ENCODE data around the gene TMA16. TPM values are rescaled to one million over a fixed set of nuclear protein-coding genes. Genes with fewer than 3 reads are reported as not detected.
A peak's percentile ranks its signal among the peaks of the same experiment; 100 is the strongest.

TMA16 gene
- total RNA-seq, 1 donor from 2014 or later: 30.8 TPM

DNA sequence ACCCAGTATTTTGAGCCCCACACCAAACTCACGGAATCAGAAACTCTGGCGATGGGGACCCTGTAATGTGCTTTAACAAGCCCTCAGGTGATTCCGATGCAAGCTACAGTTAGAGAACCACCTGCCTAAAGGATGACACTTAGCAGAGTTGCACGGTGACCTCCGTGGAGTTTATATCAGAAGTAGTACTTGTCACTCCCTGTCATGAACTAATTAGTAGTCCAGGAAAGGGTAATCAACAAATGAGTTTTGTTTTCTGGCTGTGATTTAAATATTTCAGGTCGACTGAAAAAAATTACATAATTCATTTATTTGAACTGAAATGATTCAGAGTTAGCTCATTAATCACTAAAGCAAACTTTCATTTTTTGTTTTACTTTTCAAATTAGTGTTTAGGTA is 56.4 kb downstream of the TMA16 start:
- Mint-ChIP-seq H3K9me3 (ENCODE audit: unreplicated experiment) (no peaks in the 10 kb centered on the region), H3K27ac (ENCODE audit: unreplicated experiment) (no peak overlapping the region), H3K27me3 (ENCODE audit: unreplicated experiment) (peaks cover 15% of the 10 kb centered on the region), H3K4me3 (ENCODE audit: unreplicated experiment) (no peak overlapping the region), H3K4me1 (ENCODE audit: unreplicated experiment) (peaks cover 11% of the 10 kb centered on the region), H3K36me3 (ENCODE audit: unreplicated experiment) (no peaks in the 10 kb centered on the region)
- TF ChIP-seq CTCF (IDR thresholded peaks at IDR 0.05): no peak
- no peak for DNase-seq (ENCODE audit: extremely low spot score, unreplicated experiment)

DNA sequence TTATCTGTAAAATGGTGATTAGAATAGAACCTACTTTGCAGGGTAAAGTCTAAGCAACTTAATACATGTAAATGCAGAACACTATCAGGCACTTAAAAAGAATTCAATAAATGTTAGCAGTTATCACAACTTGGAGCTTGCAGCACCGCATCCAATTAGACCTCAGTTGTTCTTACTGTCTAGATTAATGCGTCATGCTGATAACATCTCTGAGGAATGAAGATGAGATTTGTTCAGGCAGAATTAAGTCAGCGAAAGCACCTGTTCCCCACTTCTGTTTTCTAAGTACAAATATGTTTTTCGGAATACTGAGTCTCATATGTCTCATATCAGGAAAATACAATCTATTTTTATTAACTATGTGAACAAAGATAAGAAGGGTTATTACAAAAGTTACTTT is 58.7 kb downstream of the TMA16 start:
- no peaks in the 10 kb centered on the region for H3K36me3 Mint-ChIP-seq (ENCODE audit: unreplicated experiment)
- TF ChIP-seq CTCF (IDR thresholded peaks at IDR 0.05): no peak
- no peak for DNase-seq (ENCODE audit: extremely low spot score, unreplicated experiment)
- no peak overlapping the region for H3K4me3 Mint-ChIP-seq (ENCODE audit: unreplicated experiment)
- H3K4me1 Mint-ChIP-seq (ENCODE audit: unreplicated experiment): peaks cover 11% of the 10 kb centered on the region
- no peaks in the 10 kb centered on the region for H3K9me3 Mint-ChIP-seq (ENCODE audit: unreplicated experiment)
- H3K27me3 Mint-ChIP-seq (ENCODE audit: unreplicated experiment): peaks cover 20% of the 10 kb centered on the region
- no peak overlapping the region for H3K27ac Mint-ChIP-seq (ENCODE audit: unreplicated experiment)

DNA sequence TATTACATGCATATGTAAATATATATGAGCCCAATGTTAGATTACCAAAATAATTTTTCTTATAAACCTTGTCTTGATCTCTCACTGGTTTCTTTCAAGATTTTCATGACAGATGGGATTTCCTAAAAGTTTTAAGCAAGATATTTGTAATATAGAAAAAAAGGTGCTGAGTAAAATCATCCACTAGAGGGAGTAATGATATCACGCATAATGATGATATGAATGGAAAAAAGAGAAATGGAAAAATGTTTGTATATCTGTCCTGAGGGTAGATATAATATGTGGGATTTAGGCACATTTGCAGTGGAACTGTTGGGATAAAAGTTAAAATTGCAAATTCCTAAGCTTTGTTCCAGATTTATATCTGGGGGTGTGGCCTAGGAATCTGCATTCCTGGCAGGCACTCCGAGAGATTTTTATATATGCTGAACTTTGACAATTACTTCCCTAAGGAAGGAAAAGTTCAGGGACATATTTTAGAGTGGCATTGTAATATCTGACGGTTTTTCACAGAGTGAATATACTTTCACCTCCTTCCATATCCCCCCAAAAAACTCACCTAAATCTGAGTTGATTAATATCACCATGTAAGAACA is 60.5 kb downstream of the TMA16 start:
- Mint-ChIP-seq H3K27me3 (ENCODE audit: unreplicated experiment) (peaks cover 37% of the 10 kb centered on the region), H3K9me3 (ENCODE audit: unreplicated experiment) (no peaks in the 10 kb centered on the region), H3K4me3 (ENCODE audit: unreplicated experiment) (no peak overlapping the region), H3K27ac (ENCODE audit: unreplicated experiment) (no peak overlapping the region), H3K36me3 (ENCODE audit: unreplicated experiment) (no peaks in the 10 kb centered on the region), H3K4me1 (ENCODE audit: unreplicated experiment) (peaks cover 3% of the 10 kb centered on the region)
- TF ChIP-seq CTCF (IDR thresholded peaks at IDR 0.05): peak; percentile 71
- DNase-seq (ENCODE audit: extremely low spot score, unreplicated experiment): no peak

DNA sequence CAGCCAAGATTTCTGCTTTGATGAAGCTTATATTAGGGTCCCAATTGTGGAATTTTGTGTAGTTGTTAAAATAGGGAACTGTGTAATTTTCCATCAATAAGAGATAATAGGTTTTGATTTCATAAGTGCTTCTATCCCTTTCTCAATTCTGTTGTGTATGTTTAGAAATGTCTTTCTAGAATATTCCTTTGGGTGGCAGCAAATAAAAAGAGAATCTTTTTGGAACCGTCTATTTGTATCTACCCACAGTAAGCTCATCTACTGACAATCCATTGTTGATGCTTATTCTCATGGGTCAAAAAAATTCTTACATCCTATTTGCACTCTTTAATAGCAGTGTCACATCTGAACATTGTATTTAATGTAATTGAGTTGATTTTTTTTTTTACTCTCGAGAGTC is 61.7 kb downstream of the TMA16 start:
- DNase-seq (ENCODE audit: extremely low spot score, unreplicated experiment): no peak
- H3K27me3 Mint-ChIP-seq (ENCODE audit: unreplicated experiment): peaks cover 39% of the 10 kb centered on the region
- H3K36me3 Mint-ChIP-seq (ENCODE audit: unreplicated experiment): no peaks in the 10 kb centered on the region
- no peak overlapping the region for H3K27ac Mint-ChIP-seq (ENCODE audit: unreplicated experiment)
- TF ChIP-seq CTCF (IDR thresholded peaks at IDR 0.05): peak; percentile 45
- H3K4me1 Mint-ChIP-seq (ENCODE audit: unreplicated experiment): no peaks in the 10 kb centered on the region
- no peaks in the 10 kb centered on the region for H3K9me3 Mint-ChIP-seq (ENCODE audit: unreplicated experiment)
- no peak overlapping the region for H3K4me3 Mint-ChIP-seq (ENCODE audit: unreplicated experiment)

DNA sequence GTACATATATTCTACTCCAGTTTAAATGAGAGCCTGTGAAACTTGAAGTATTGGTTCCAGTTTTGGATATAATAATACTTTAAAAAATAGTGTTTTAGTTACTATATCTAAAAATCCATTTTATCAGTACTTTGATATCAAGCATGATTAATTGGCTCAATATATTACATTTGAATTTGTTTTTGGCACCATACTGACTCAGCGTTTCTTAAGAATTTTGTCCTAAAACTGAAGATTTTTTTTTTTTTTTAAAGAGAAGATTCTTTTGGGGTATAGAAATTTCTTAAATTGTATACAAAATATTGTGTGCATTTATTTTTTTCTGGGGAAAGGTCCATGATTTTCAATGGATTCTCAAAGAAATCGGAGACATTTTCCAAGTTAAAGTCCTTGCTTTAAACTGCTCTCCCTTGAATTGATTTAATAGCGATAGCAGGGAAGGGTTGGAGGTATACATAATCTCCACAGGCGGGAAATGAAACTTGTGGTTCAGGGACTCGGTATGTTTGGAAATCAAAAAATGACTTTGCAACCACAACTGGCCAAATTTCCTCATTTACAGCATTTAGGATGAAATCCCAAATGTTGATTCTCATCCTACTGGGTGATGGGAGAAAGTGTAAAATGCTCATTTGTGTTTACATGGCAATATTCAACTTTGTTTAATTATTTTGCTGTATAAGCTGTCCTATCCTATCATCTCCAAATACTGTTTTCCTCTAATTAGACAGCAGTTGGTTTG is 62.3 kb downstream of the TMA16 start:
- no peak for DNase-seq (ENCODE audit: extremely low spot score, unreplicated experiment)
- Mint-ChIP-seq H3K9me3 (ENCODE audit: unreplicated experiment) (no peaks in the 10 kb centered on the region), H3K36me3 (ENCODE audit: unreplicated experiment) (no peaks in the 10 kb centered on the region), H3K27ac (ENCODE audit: unreplicated experiment) (no peak overlapping the region), H3K4me3 (ENCODE audit: unreplicated experiment) (no peak overlapping the region), H3K27me3 (ENCODE audit: unreplicated experiment) (peaks cover 39% of the 10 kb centered on the region), H3K4me1 (ENCODE audit: unreplicated experiment) (no peaks in the 10 kb centered on the region)
- TF ChIP-seq CTCF (IDR thresholded peaks at IDR 0.05): no peak

All from osteocyte (in vitro differentiated cells).